Heart left ventricle (tissue), 16 donors: ENCODE measurements around the gene SERPINA12. TPM values are rescaled to one million over a fixed set of nuclear protein-coding genes. Genes with fewer than 3 reads are reported as not detected.
"Not testable (repeated sequence)": the region's sequence is repeated elsewhere in the genome, so short reads cannot be mapped to it uniquely, and the experiment has no call there.

Experiments
- ATAC-seq, 4 donors: fragments of 200-7000 bp; cut with Tn5 transposase; one replicate each; pipeline ENCODE4 v1.9.1; 2020 to 2022; ENCODE audit warnings: moderate library complexity in 4 of 4, mild to moderate bottlenecking in 3 of 4, moderate number of reproducible peaks in 1 of 4
- DNase-seq, 5 donors: peaks; one replicate each; pipeline ENCODE4 v3.0.0-alpha.2; 2020
- H3K27ac ChIP-seq, 12 donors: fragments of 200-600 bp; sonication (generic) in 4 of 12; one replicate each; pipeline versions ENCODE4 v1.5.0 to v1.8.0; 2016 to 2022; ENCODE audit warnings: mild to moderate bottlenecking in 2 of 12
- H3K27me3 ChIP-seq, 9 donors: fragments of 200-600 bp; sonication (generic) in 2 of 9; one replicate each; pipeline versions ENCODE4 v1.5.1 to v1.8.0; 2016 to 2022; ENCODE audit warnings: mild to moderate bottlenecking in 3 of 9
- H3K36me3 ChIP-seq, 9 donors: fragments of 200-600 bp; sonication (generic) in 2 of 9; one replicate each; pipeline versions ENCODE4 v1.5.0 to v1.8.0; 2018 to 2022; ENCODE audit warnings: mild to moderate bottlenecking in 2 of 9
- H3K4me1 ChIP-seq, 12 donors: fragments of 200-600 bp; sonication (generic) in 4 of 12; one replicate each; pipeline versions ENCODE4 v1.5.0 to v1.8.0; 2016 to 2022; ENCODE audit warnings: mild to moderate bottlenecking in 3 of 12
- H3K4me3 ChIP-seq, 12 donors: fragments of 200-600 bp; sonication (generic) in 4 of 12; one replicate each; pipeline versions ENCODE4 v1.5.0 to v1.8.0; 2017 to 2022; ENCODE audit warnings: mild to moderate bottlenecking in 9 of 12, moderate library complexity in 4 of 12
- H3K9me3 ChIP-seq, 12 donors: fragments of 200-600 bp; sonication (generic) in 4 of 12; one replicate each; pipeline versions ENCODE4 v1.5.0 to v1.8.0; 2016 to 2022; ENCODE audit warnings: mild to moderate bottlenecking in 1 of 12
- POLR2A ChIP-seq, 2 donors: fragments of 450-650 bp; IDR thresholded peaks; one replicate each; pipeline ENCODE4 v1.6.1; 2017; ENCODE audit warnings: antibody characterized with exemption in 2 of 2, mild to moderate bottlenecking in 2 of 2, moderate library complexity in 2 of 2
- WGBS, 4 donors: extraction: QIAGEN DNeasy Blood & Tissue Kit in 2 of 4; methylation state at CpG; one replicate each; pipeline versions ENCODE4 v1.1.5 to v1.1.7; 2013 to 2018; 5-methylcytosine and 5-hydroxymethylcytosine counted together
- intact Hi-C, 10 donors: fragments of 100-400 bp; cut with DNase I; formaldehyde crosslinking; loops; one replicate each; pipeline versions ENCODE4 v1.11.1 to v1.14.2; 2022
- polyA plus RNA-seq, 2 donors: library from polyadenylated mRNA; stranded (reverse); fragments of 200-250 nt; gene quantifications; one replicate each; pipeline ENCODE4 v1.2.3, GENCODE V29; 2013
- total RNA-seq, 9 donors: library from RNA; depleted of rRNA in 2 of 9; stranded (reverse); fragments of >200 nt in 2 of 9; fragmentation: NEBNext Ultra II Directional in 3 of 9; extraction: Animal tissue kit (Norgen Biotek cat#: 25700) in 3 of 9; gene quantifications; one replicate each; pipeline versions ENCODE4 v1.1.0 to v1.2.4, GENCODE V29; 2016 to 2023
- TF ChIP-seq, protein P1 (sequence below), 12 donors: fragments of 200-600 bp; sonication (generic) in 4 of 12; IDR thresholded peaks; one replicate each; pipeline versions ENCODE4 v1.5.0 to v1.8.0; 2018 to 2022; ENCODE audit warnings: antibody characterized with exemption in 12 of 12, mild to moderate bottlenecking in 5 of 12
- donor health status: ischemic (EF 13 %, LVEDD 7.1; RV severe dilation, severe dysfunction).
- donor health status: healthy with polysubstance abuse.
- donor health status: DM: no; HTN: yes; CAD: no.
- donor health status: DM: no; HTN: no; CAD: no.
- donor health status: ischemic (EF 25% LVEDD 6.9; RV normal size, moderate dysfunction).
- donor health status: ischemic (EF 25% LVEDD 5.7; RV mildly dilated, moderate dysfunction).
- donor health status: healthy.
- donor health status: DM: yes; HTN: yes; CAD: no.
- donor health status: ischemic (EF 35%, LVEDD 5.7; RV mildly dilated, moderate dysfunction).
- donor health status: nonischemic (EF 11% LVEDD 7.7; RV severe dilation, severe dysfunction).
- donor health status: DM: yes; HTN: yes; CAD: no.
- donor health status: PGD.
- donor health status: ischemic (EF 29% LVEDD 5.4; RV normal size, mild dysfunction).
- donor health status: nonischemic (EF 23%, LVEDD 6.1; RV moderate dilation, normal function).

The SERPINA12 gene
- total and polyA plus RNA-seq, 11 donors: not detected

GRCh38 chr14:94485944-94486841, 23.1 kb downstream of the SERPINA12 start:
- Histone ChIP-seq H3K4me1 (peaks cover 0 to 9% (median 6%) of the 10 kb centered on the region in 12 donors), H3K27ac (no peak overlapping the region), H3K4me3 (no peak overlapping the region), H3K27me3 (peaks cover 0 to 36% (median 12%) of the 10 kb centered on the region in 9 donors), H3K9me3 (no peaks in the 10 kb centered on the region), H3K36me3 (no peaks in the 10 kb centered on the region)
- peak in 4 of 5 donors; percentile 19 to 52 (median 40) for DNase-seq
- WGBS, 4 donors: 14 to 26% (median 17%) methylated on average over 16 to 26 of the region's 26 CpGs
- no peak for TF ChIP-seq POLR2A (IDR thresholded peaks at IDR 0.05)
- TF ChIP-seq, protein P1, sequence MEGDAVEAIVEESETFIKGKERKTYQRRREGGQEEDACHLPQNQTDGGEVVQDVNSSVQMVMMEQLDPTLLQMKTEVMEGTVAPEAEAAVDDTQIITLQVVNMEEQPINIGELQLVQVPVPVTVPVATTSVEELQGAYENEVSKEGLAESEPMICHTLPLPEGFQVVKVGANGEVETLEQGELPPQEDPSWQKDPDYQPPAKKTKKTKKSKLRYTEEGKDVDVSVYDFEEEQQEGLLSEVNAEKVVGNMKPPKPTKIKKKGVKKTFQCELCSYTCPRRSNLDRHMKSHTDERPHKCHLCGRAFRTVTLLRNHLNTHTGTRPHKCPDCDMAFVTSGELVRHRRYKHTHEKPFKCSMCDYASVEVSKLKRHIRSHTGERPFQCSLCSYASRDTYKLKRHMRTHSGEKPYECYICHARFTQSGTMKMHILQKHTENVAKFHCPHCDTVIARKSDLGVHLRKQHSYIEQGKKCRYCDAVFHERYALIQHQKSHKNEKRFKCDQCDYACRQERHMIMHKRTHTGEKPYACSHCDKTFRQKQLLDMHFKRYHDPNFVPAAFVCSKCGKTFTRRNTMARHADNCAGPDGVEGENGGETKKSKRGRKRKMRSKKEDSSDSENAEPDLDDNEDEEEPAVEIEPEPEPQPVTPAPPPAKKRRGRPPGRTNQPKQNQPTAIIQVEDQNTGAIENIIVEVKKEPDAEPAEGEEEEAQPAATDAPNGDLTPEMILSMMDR (IDR thresholded peaks at IDR 0.05): peak; percentile 94 to 100 (median 98)
- peak; percentile 20 to 77 (median 72) for ATAC-seq
- intact Hi-C loops: loop anchor here in 7 of 10 donors (1.0 to 10.0 kb wide), 8 partner anchors 59 to 451 kb away; no protein-coding TSS in a partner anchor

- Histone ChIP-seq H3K4me3 (no peak overlapping the region), H3K9me3 (peaks cover 0 to 3% (median 0%) of the 10 kb centered on the region in 12 donors), H3K4me1 (peaks cover 0 to 9% (median 6%) of the 10 kb centered on the region in 12 donors), H3K36me3 (no peaks in the 10 kb centered on the region), H3K27me3 (peaks cover 0 to 36% (median 12%) of the 10 kb centered on the region in 9 donors), H3K27ac (no peak overlapping the region)
- ATAC-seq: no peak
- intact Hi-C loops: loop anchor here in 5 of 10 donors (10.0 kb wide), 3 partner anchors 130 to 450 kb away; no protein-coding TSS in a partner anchor
- 76 to 81% (median 79%) methylated on average over 5 of the region's 5 CpGs for WGBS, 4 donors
- TF ChIP-seq, protein P1 (IDR thresholded peaks at IDR 0.05): no peak
- TF ChIP-seq POLR2A (IDR thresholded peaks at IDR 0.05): no peak
- DNase-seq: no peak
Observed at GRCh38 chr14:94484481-94484880, 24.8 kb downstream of the SERPINA12 start.

DNA sequence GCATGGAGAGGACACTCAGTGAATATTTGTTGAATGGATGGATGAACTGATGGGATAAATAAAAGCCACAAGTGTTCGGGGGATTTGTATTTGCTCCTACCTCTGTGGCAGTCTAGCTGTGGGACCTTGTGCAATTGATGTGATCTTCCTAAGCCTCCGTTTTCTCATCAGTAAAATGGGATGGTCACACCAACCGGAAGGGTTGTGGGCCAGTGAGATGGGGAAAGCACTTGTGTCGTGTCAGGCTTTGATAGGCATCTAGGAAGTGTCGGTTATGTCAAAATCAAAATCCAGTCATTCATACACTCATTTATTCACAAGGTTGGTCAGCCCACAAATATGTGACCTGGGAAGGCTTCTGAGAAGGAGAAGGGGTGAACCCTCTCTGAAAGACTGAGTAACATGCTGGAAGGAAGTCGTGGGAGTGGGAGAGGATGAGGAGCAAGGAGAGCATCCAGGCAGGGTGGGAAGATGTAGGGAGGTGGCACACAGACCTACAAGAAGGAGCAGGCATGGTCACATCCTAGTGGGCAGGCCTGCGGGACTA, 25.5 kb downstream of the SERPINA12 start:
- intact Hi-C loops: loop anchor here in 5 of 10 donors (10.0 kb wide), 3 partner anchors 129 to 449 kb away; no protein-coding TSS in a partner anchor
- ATAC-seq (no peak), DNase-seq (no peak)
- peaks cover 0 to 10% (median 2%) of the 10 kb centered on the region in 12 donors for H3K9me3 ChIP-seq
- peaks cover 0 to 9% (median 6%) of the 10 kb centered on the region in 12 donors for H3K4me1 ChIP-seq
- H3K27ac ChIP-seq: no peak overlapping the region
- peaks cover 0 to 36% (median 12%) of the 10 kb centered on the region in 9 donors for H3K27me3 ChIP-seq
- H3K4me3 ChIP-seq: no peak overlapping the region
- 70 to 83% (median 74%) methylated on average over 7 of the region's 7 CpGs for WGBS, 4 donors
- TF ChIP-seq, protein P1 (IDR thresholded peaks at IDR 0.05): no peak
- TF ChIP-seq POLR2A (IDR thresholded peaks at IDR 0.05): no peak
- no peaks in the 10 kb centered on the region for H3K36me3 ChIP-seq

DNA sequence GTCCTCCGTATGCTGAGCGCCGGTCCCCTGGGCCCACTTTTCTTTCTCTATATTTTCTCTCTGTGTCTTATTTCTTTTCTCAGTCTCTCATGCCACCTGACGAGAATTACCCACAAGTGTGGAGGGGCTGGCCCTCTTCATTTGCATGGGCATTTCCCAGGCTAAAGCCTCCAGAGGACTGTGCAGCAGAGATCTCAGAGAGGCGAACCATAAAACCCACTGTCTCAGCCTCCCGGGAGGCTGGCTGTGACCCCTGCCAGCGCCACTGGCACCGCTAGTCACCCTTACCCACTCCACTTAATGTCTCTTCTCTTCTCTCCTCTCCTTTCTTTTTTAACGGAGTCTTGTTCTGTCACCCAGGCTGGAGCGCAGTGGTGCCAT, 26.2 kb downstream of the SERPINA12 start:
- H3K27me3 ChIP-seq: peaks cover 0 to 31% (median 12%) of the 10 kb centered on the region in 9 donors
- ATAC-seq (no peak), DNase-seq (no peak)
- H3K36me3 ChIP-seq: no peaks in the 10 kb centered on the region
- no peak overlapping the region for H3K4me3 ChIP-seq
- 90 to 91% (median 91%) methylated on average over 10 of the region's 10 CpGs for WGBS, 4 donors
- H3K9me3 ChIP-seq: peaks cover 0 to 18% (median 9%) of the 10 kb centered on the region in 12 donors
- TF ChIP-seq, protein P1 (IDR thresholded peaks at IDR 0.05): no peak
- no peak for TF ChIP-seq POLR2A (IDR thresholded peaks at IDR 0.05)
- H3K27ac ChIP-seq: no peak overlapping the region
- peaks cover 0 to 9% (median 6%) of the 10 kb centered on the region in 12 donors for H3K4me1 ChIP-seq
- intact Hi-C loops: loop anchor here in 5 of 10 donors (10.0 kb wide), 3 partner anchors 128 to 448 kb away; no protein-coding TSS in a partner anchor

- H3K4me1 ChIP-seq, H3K4me3 ChIP-seq, H3K27ac ChIP-seq, DNase-seq, ATAC-seq, H3K36me3 ChIP-seq: not testable (repeated sequence)
- H3K9me3 ChIP-seq: peaks cover 0 to 21% (median 11%) of the 10 kb centered on the region in 12 donors
- intact Hi-C loops: loop anchor here in 5 of 10 donors (10.0 kb wide), 3 partner anchors 128 to 448 kb away; no protein-coding TSS in a partner anchor
- H3K27me3 ChIP-seq: peaks cover 0 to 28% (median 11%) of the 10 kb centered on the region in 9 donors
- WGBS, 4 donors: 82 to 87% (median 85%) methylated on average over 10 of the region's 10 CpGs
Observed at GRCh38 chr14:94482132-94483070, 26.9 kb downstream of the SERPINA12 start.
